OCI-LY1 (cell line): ENCODE results near the gene MFRP.

Experiments used
- H2AFZ ChIP-seq: fragments of 200-600 bp; sonication (generic), shearing (Covaris generic); 2 replicates; pipeline ENCODE4 v1.6.0; 2014; ENCODE audit warnings: antibody characterized with exemption, mild to moderate bottlenecking, low read length
- H3F3A ChIP-seq: fragments of 200-600 bp; sonication (generic), shearing (Covaris generic); 2 replicates; pipeline ENCODE4 v1.6.0; 2014; ENCODE audit warnings: mild to moderate bottlenecking, antibody characterized with exemption, low read length, moderate library complexity; ENCODE audit not compliant: insufficient read depth
- H3K27ac ChIP-seq: fragments of 200-600 bp; sonication (generic); 2 replicates; pipeline ENCODE4 v1.5.1; 2014; ENCODE audit warnings: low read length, mixed run types, mild to moderate bottlenecking, low read depth; ENCODE audit not compliant: poor library complexity, severe bottlenecking
- H3K27me3 ChIP-seq: fragments of 200-600 bp; sonication (generic); 2 replicates; pipeline ENCODE4 v1.6.0; 2014; ENCODE audit warnings: antibody characterized with exemption, mild to moderate bottlenecking, low read length, moderate library complexity; ENCODE audit not compliant: insufficient read depth
- H3K36me3 ChIP-seq: fragments of 200-600 bp; sonication (generic); 2 replicates; pipeline ENCODE4 v1.6.1; 2014; ENCODE audit warnings: mild to moderate bottlenecking, antibody characterized with exemption, low read length, moderate library complexity, mixed read lengths; ENCODE audit not compliant: insufficient read depth
- H3K4me1 ChIP-seq: fragments of 200-600 bp; sonication (generic); 2 replicates; pipeline ENCODE4 v1.5.1; 2014; ENCODE audit warnings: mild to moderate bottlenecking, low read length, moderate library complexity; ENCODE audit not compliant: insufficient read depth, severe bottlenecking
- H3K4me2 ChIP-seq: fragments of 200-600 bp; sonication (generic), shearing (Covaris generic); 2 replicates; pipeline ENCODE4 v1.6.1; 2014; ENCODE audit warnings: low read length
- H3K4me3 ChIP-seq: fragments of 200-600 bp; sonication (generic); 2 replicates; pipeline ENCODE4 v1.5.1; 2014; ENCODE audit warnings: low read length, low read depth, mild to moderate bottlenecking, mixed read lengths; ENCODE audit not compliant: poor library complexity, severe bottlenecking
- H3K79me2 ChIP-seq: fragments of 200-600 bp; shearing (Covaris generic); 2 replicates; pipeline ENCODE4 v1.6.1; 2016; ENCODE audit warnings: mixed run types, low read length, mixed read lengths; ENCODE audit not compliant: insufficient read depth
- H3K9ac ChIP-seq: fragments of 200-600 bp; sonication (generic), shearing (Covaris generic); 2 replicates; pipeline ENCODE4 v1.6.1; 2014; ENCODE audit warnings: mild to moderate bottlenecking, low read length, mixed read lengths
- H3K9me2 ChIP-seq: fragments of 200-600 bp; sonication (generic), shearing (Covaris generic); 2 replicates; pipeline ENCODE4 v1.6.1; 2014; ENCODE audit warnings: low read depth, mild to moderate bottlenecking, low read length, mixed read lengths
- H3K9me3 ChIP-seq: fragments of 200-600 bp; shearing (Covaris generic); 2 replicates; pipeline ENCODE4 v1.6.1; 2014; ENCODE audit warnings: low read length, mixed read lengths
- H4K20me1 ChIP-seq: fragments of 200-600 bp; sonication (generic), shearing (Covaris generic); 2 replicates; pipeline ENCODE4 v1.6.0; 2016; ENCODE audit warnings: mild to moderate bottlenecking, low read length; ENCODE audit not compliant: insufficient read depth
- EZH2 ChIP-seq: fragments of 200-600 bp; sonication (generic), shearing (Covaris generic); IDR thresholded peaks from 2 replicates; pipeline ENCODE4 v1.8.0; 2017; ENCODE audit warnings: borderline replicate concordance, mixed run types, mild to moderate bottlenecking, antibody characterized with exemption, low read length, moderate library complexity, mixed read lengths
- TF ChIP-seq, protein P1 (sequence below): fragments of 200-600 bp; sonication (generic), shearing (Covaris generic); IDR thresholded peaks from 2 replicates; pipeline ENCODE4 v1.5.1; 2017; ENCODE audit warnings: mild to moderate bottlenecking, antibody characterized with exemption, low read length, moderate library complexity, mixed read lengths

Gene MFRP

DNA sequence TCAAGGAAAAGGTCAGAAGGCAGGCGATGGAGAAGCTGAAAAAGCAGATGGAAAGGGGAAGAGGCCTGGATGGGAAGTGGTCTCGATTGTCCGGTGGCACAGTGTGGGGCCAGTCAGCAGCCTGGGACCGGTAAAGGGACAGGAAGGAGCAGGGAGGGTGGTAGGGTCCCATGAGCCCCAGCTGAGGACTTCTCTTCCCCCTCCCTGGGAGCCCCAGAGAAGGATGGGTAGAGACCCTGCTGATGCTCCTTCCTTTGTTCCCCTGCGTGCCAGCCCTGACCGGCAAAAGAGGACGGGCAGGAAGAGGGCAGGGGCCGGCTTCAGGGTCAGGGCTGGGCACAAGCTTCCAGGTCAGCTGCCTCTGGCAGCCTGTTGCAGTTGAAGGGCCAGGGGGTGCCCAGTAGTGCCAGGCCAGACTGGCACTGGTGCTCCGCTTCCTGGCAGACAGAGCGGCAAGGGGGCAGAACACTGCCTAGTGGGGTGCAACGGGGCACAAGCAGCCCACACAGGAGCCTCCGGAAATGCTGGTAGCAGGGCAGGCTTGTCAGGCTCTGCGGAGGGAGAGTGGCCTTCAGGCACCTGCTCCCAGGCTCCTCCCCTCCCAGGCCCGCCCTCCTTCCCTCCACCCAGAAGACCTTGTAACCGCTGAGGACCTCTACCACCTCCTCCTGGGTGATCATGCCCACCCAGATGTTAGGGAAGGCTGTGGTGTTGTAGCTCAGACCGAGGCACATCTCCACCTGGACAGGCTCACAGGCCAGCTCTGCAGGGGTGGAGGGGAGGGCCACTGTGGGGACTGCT is 5.1 kb downstream of the MFRP start:
- no peak overlapping the region for H3K4me3 ChIP-seq
- H3K27me3 ChIP-seq, result peaks cover 4% of the 10 kb centered on the region; the same call in 1 of the 2 replicates
- no peaks in the 10 kb centered on the region for H4K20me1 ChIP-seq
- H3K4me1 ChIP-seq, result peaks cover 35% of the 10 kb centered on the region
- H3K36me3 ChIP-seq, result no peaks in the 10 kb centered on the region; the same call in 1 of the 2 replicates
- no peaks in the 10 kb centered on the region for H3F3A ChIP-seq
- H3K4me2 ChIP-seq, result no peak overlapping the region
- no peaks in the 10 kb centered on the region for H3K9me2 ChIP-seq
- no peaks in the 10 kb centered on the region for H3K79me2 ChIP-seq
- H2AFZ ChIP-seq, result no peak overlapping the region
- H3K27ac ChIP-seq, result no peak overlapping the region
- no peak overlapping the region for H3K9ac ChIP-seq
- no peaks in the 10 kb centered on the region for H3K9me3 ChIP-seq
- TF ChIP-seq, protein P1, sequence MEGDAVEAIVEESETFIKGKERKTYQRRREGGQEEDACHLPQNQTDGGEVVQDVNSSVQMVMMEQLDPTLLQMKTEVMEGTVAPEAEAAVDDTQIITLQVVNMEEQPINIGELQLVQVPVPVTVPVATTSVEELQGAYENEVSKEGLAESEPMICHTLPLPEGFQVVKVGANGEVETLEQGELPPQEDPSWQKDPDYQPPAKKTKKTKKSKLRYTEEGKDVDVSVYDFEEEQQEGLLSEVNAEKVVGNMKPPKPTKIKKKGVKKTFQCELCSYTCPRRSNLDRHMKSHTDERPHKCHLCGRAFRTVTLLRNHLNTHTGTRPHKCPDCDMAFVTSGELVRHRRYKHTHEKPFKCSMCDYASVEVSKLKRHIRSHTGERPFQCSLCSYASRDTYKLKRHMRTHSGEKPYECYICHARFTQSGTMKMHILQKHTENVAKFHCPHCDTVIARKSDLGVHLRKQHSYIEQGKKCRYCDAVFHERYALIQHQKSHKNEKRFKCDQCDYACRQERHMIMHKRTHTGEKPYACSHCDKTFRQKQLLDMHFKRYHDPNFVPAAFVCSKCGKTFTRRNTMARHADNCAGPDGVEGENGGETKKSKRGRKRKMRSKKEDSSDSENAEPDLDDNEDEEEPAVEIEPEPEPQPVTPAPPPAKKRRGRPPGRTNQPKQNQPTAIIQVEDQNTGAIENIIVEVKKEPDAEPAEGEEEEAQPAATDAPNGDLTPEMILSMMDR, result no peak

DNA sequence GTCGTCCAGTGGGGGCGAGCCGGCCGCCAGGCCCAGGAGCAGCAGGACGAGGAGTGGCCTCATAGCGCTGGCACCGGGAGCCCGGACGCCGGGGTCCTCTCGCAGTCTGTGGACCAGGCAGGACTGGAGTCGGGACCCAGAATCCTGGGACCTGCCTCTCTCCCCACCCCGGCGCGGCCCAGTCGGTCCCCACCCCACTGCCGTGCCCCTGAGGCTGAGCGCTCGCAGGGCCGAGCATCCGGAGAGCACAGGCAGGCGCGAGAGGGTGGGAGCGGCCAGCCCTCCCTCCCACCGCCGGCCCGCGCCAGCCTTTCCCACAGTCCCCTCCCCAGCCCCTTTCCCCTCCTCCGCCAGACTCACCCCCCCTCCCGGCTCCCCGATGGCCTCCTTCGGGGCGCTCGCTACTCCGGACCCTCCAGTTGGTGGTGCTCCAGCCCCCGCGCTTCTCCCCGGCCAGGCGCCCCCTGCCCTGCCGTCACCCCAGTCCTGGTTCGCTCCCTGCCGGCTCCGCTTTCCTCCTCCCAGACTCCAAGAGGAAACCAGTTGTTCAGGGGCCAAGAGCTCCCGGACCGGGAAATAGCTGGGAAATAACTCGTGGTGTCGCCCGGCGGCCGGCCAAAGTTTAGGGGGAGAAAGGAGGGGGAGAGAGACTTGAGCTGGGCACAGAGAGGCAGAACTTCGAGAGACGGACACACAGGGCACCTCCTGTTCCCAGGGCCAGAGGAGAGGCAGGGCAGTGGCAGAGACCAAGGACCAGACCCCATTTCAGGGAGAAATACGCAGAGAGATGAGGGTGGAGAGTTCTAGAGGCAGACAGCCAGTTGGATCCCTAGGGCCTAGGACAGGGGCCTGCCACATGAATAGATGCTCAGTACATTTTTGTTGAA is 5.9 kb downstream of the MFRP start, which contains the start of gene C1QTNF5:
C1QTNF5 (minus strand) TSS at position 549 of the 887 bp plus-strand sequence; CDS start at position 63, 486 bp downstream.
- no peak within 1 kb of the TSS for H3K27ac ChIP-seq
- peaks cover 43% of the 10 kb centered on the region for H3K4me1 ChIP-seq
- no peaks in the 10 kb centered on the region for H4K20me1 ChIP-seq
- H3F3A ChIP-seq, result no peaks in the 10 kb centered on the region
- peak within 1 kb of the TSS; percentile 65 for H3K4me2 ChIP-seq
- H3K9me2 ChIP-seq, result no peaks in the 10 kb centered on the region
- peak within 1 kb of the TSS; percentile 45 for H3K4me3 ChIP-seq
- no peaks in the 10 kb centered on the region for H3K9me3 ChIP-seq
- TF ChIP-seq EZH2, result no peak
- TF ChIP-seq, protein P1, result no peak
- H3K79me2 ChIP-seq, result no peaks in the 10 kb centered on the region
- no peaks in the 10 kb centered on the region; the same call in 1 of the 2 replicates for H3K36me3 ChIP-seq
- no peak within 1 kb of the TSS for H2AFZ ChIP-seq
- no peak within 1 kb of the TSS; the same call in 1 of the 2 replicates for H3K9ac ChIP-seq
- H3K27me3 ChIP-seq, result peaks cover 4% of the 10 kb centered on the region; the same call in 1 of the 2 replicates

DNA sequence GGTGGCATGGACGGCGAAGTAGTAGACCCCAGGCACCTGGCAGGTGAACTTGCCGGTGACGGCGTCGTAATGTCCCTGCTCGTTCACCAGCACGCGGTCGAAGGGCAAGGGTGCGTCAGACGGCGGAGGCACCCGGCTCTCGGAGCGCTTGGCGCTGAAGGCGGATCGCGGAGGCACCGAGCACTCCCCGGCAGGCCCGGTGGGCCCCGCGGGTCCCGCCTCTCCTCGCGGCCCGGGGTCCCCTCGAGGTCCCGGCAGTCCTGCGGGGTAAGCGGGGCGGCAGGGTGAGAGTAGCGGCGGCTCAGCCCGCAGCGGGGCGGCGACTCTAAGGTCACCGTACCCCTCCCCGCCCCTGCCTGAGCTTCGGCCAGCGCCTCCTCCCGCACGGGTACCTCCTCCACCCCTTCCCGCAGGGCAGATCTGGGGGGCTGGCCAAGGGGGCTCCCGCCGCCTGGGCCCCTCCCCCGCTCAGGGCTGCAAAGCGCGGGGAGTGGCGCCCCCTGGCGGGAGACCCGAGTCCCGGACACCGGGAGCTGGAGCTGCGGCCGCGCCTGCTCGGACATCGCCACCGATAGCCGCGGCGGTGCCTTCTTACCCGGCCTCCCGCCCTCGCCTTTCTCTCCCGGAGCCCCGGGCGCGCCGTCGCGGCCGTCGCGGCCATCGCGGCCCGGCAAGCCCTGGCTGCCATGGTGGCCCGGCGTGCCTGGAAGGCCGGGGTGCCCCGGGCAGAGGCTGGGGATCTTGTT is 6.7 kb downstream of the MFRP start:
- Histone ChIP-seq H3K9ac (no peak overlapping the region; the same call in 1 of the 2 replicates), H3K36me3 (no peaks in the 10 kb centered on the region; the same call in 1 of the 2 replicates), H3K9me3 (no peaks in the 10 kb centered on the region), H3K4me1 (peaks cover 51% of the 10 kb centered on the region), H3K9me2 (no peaks in the 10 kb centered on the region), H4K20me1 (no peaks in the 10 kb centered on the region), H3K27ac (no peak overlapping the region), H3F3A (no peaks in the 10 kb centered on the region), H3K27me3 (peaks cover 4% of the 10 kb centered on the region; the same call in 1 of the 2 replicates), H3K4me2 (peak overlapping the region; percentile 65), H2AFZ (no peak overlapping the region), H3K79me2 (0 out of 2 replicates have a peak, but pooled peaks cover 2% of the 10 kb centered on the region), H3K4me3 (peak overlapping the region; percentile 45)
- TF ChIP-seq, protein P1, result peak; percentile 69
- no peak for TF ChIP-seq EZH2
